Activated CD4-positive, alpha-beta T cell treated with anti-CD3 and anti-CD28 coated beads, Interleukin-2, amount 50 U/mL, for 24 hours (primary cell): Measurements from ENCODE around the gene GUCY2D.

Source experiments
- DNase-seq, 2 donors: peaks; one replicate each; pipeline ENCODE4 v3.0.0-alpha.2; 2020; ENCODE audit warnings: low read depth in 1 of 2, low spot score in 1 of 2

The GUCY2D gene

GRCh38 chr17:8062807-8063483 lies 60.5 kb downstream of the GUCY2D start:
- DNase-seq = no peak

- DNase-seq = no peak
Observed at GRCh38 chr17:8063761-8064534, 61.5 kb downstream of the GUCY2D start.

GRCh38 chr17:8064561-8065019 lies 62.2 kb downstream of the GUCY2D start:
- DNase-seq = no peak

GRCh38 chr17:8066841-8067775 lies 64.7 kb downstream of the GUCY2D start:
- DNase-seq = no peak

- DNase-seq = no peak
Observed at GRCh38 chr17:8067806-8068205, 65.4 kb downstream of the GUCY2D start.

GRCh38 chr17:8068736-8069586 lies 66.5 kb downstream of the GUCY2D start:
- DNase-seq = no peak

- DNase-seq = no peak
Observed at GRCh38 chr17:8069587-8069860, 67.1 kb downstream of the GUCY2D start.
